Measurements from ENCODE around the gene UBALD1.

UBALD1 gene

GRCh38 chr16:4624827-4625559 is 10.3 kb upstream of the UBALD1 start:
- DNase-seq (ENCODE audit: low spot score): no peak
- Histone ChIP-seq H3K4me3 (peak overlapping the region; percentile 97), H3K27ac (peak overlapping the region; percentile 91 to 96)
- no peak for TF ChIP-seq CTCF (IDR thresholded peaks at IDR 0.05)

GRCh38 chr16:4624015-4624826 is 9.5 kb upstream of the UBALD1 start, which contains the start of gene MGRN1:
MGRN1 (plus strand) TSS chr16:4624826; CDS start chr16:4624961, 135 bp downstream.
- H3K27ac ChIP-seq: peak within 1 kb of the TSS; percentile 91 to 96
- peak; percentile 96 for DNase-seq (ENCODE audit: low spot score)
- peak within 1 kb of the TSS; percentile 97 for H3K4me3 ChIP-seq
- TF ChIP-seq CTCF (IDR thresholded peaks at IDR 0.05): peak; percentile 85

GRCh38 chr16:4623593-4623992 is 8.9 kb upstream of the UBALD1 start:
- Histone ChIP-seq H3K27ac (no peak overlapping the region), H3K4me3 (no peak overlapping the region)
- TF ChIP-seq CTCF (IDR thresholded peaks at IDR 0.05): no peak
- no peak for DNase-seq (ENCODE audit: low spot score)

- peak overlapping the region in 1 of 2 donors; percentile 24 for H3K27ac ChIP-seq
- no peak overlapping the region for H3K4me3 ChIP-seq
- no peak for DNase-seq (ENCODE audit: low spot score)
- TF ChIP-seq CTCF (IDR thresholded peaks at IDR 0.05): no peak
These were observed 4.1 kb upstream of the UBALD1 start for GRCh38 chr16:4618645-4619418.

GRCh38 chr16:4617880-4618279 is 3.2 kb upstream of the UBALD1 start:
- Histone ChIP-seq H3K4me3 (no peak overlapping the region), H3K27ac (peak overlapping the region in 1 of 2 donors; percentile 39)
- TF ChIP-seq CTCF (IDR thresholded peaks at IDR 0.05): no peak
- DNase-seq (ENCODE audit: low spot score): no peak

- Histone ChIP-seq H3K27ac (peak overlapping the region; percentile 97 to 98), H3K4me3 (peak overlapping the region; percentile 100)
- no peak for TF ChIP-seq CTCF (IDR thresholded peaks at IDR 0.05)
- peak; percentile 100 for DNase-seq (ENCODE audit: low spot score)
These were observed 1.5 kb upstream of the UBALD1 start for GRCh38 chr16:4616047-4616811.

All from coronary artery (tissue), 2 donors.